Loucy (cell line): ENCODE measurements around the gene CDHR1.

Experiments
- H2AFZ ChIP-seq: fragments of 200-600 bp; sonication (generic); 2 replicates; pipeline ENCODE4 v1.6.0; 2016; ENCODE audit warnings: antibody characterized with exemption, mild to moderate bottlenecking, low read length, moderate library complexity
- H3F3A ChIP-seq: fragments of 200-600 bp; 2 replicates; pipeline ENCODE4 v1.6.0; 2016; ENCODE audit warnings: antibody characterized with exemption, low read depth, mild to moderate bottlenecking
- H3K27me3 ChIP-seq: fragments of 200-600 bp; sonication (generic); 2 replicates; pipeline ENCODE4 v1.6.1; 2014; ENCODE audit warnings: low read length, mild to moderate bottlenecking; ENCODE audit not compliant: insufficient read depth, poor library complexity, severe bottlenecking
- H3K36me3 ChIP-seq: fragments of 200-600 bp; sonication (generic); 2 replicates; pipeline ENCODE4 v1.6.1; 2016; ENCODE audit warnings: low read length; ENCODE audit not compliant: insufficient read depth
- H3K4me1 ChIP-seq: fragments of 200-600 bp; sonication (generic); 2 replicates; pipeline ENCODE4 v1.5.1; 2014; ENCODE audit warnings: low read length, mild to moderate bottlenecking; ENCODE audit not compliant: insufficient read depth, poor library complexity, severe bottlenecking
- H3K4me2 ChIP-seq: fragments of 200-600 bp; sonication (generic); 2 replicates; pipeline ENCODE4 v1.6.0; 2014; ENCODE audit warnings: antibody characterized with exemption, low read length, low read depth, mild to moderate bottlenecking; ENCODE audit not compliant: poor library complexity, severe bottlenecking
- H3K4me3 ChIP-seq: fragments of 200-600 bp; sonication (generic); 2 replicates; pipeline ENCODE4 v1.5.1; 2014; ENCODE audit warnings: low read length, mild to moderate bottlenecking, mixed read lengths; ENCODE audit not compliant: poor library complexity, severe bottlenecking
- H3K79me2 ChIP-seq: fragments of 200-600 bp; sonication (generic); 2 replicates; pipeline ENCODE4 v1.6.1; 2014; ENCODE audit warnings: low read length; ENCODE audit not compliant: insufficient read depth
- H3K9ac ChIP-seq: fragments of 200-600 bp; sonication (generic); 2 replicates; pipeline ENCODE4 v1.6.0; 2014; ENCODE audit warnings: mild to moderate bottlenecking, low read depth, low read length, moderate library complexity; ENCODE audit not compliant: poor library complexity, severe bottlenecking
- H3K9me2 ChIP-seq: fragments of 200-600 bp; sonication (generic); replicated peaks from 2 replicates; pipeline ENCODE4 v1.6.1; 2016; ENCODE audit warnings: low read depth, low read length, mixed read lengths
- H3K9me3 ChIP-seq: fragments of 200-600 bp; sonication (generic); 2 replicates; pipeline ENCODE4 v1.6.1; 2014; ENCODE audit warnings: mild to moderate bottlenecking, antibody characterized with exemption, low read length, low read depth; ENCODE audit not compliant: insufficient read depth
- H4K20me1 ChIP-seq: fragments of 200-600 bp; sonication (generic); 2 replicates; pipeline ENCODE4 v1.6.0; 2014; ENCODE audit warnings: antibody characterized with exemption, low read length, mild to moderate bottlenecking; ENCODE audit not compliant: insufficient read depth, poor library complexity, severe bottlenecking
- EZH2phosphoT487 ChIP-seq: fragments of 200-600 bp; IDR thresholded peaks from 2 replicates; pipeline ENCODE4 v1.6.1; 2018; ENCODE audit warnings: antibody characterized with exemption, mild to moderate bottlenecking, moderate library complexity, borderline replicate concordance
- TF ChIP-seq, protein P1 (sequence below): fragments of 200-600 bp; sonication (generic); conservative IDR thresholded peaks from 2 replicates; pipeline ENCODE4 v1.5.1; 2014; ENCODE audit warnings: mild to moderate bottlenecking, antibody characterized with exemption, low read length

The CDHR1 gene

GRCh38 chr10:84212014-84212413 is 17.7 kb downstream of the CDHR1 start:
- Histone ChIP-seq H3F3A (no peaks in the 10 kb centered on the region), H3K4me2 (no peak overlapping the region), H3K27me3 (no peaks in the 10 kb centered on the region), H3K4me1 (no peaks in the 10 kb centered on the region), H3K9me3 (no peaks in the 10 kb centered on the region), H3K36me3 (no peaks in the 10 kb centered on the region), H2AFZ (no peak overlapping the region), H3K9ac (no peak overlapping the region), H4K20me1 (no peaks in the 10 kb centered on the region), H3K79me2 (no peaks in the 10 kb centered on the region), H3K4me3 (no peak overlapping the region), H3K9me2 (no peaks in the 10 kb centered on the region)
- no peak for TF ChIP-seq EZH2phosphoT487
- TF ChIP-seq, protein P1, sequence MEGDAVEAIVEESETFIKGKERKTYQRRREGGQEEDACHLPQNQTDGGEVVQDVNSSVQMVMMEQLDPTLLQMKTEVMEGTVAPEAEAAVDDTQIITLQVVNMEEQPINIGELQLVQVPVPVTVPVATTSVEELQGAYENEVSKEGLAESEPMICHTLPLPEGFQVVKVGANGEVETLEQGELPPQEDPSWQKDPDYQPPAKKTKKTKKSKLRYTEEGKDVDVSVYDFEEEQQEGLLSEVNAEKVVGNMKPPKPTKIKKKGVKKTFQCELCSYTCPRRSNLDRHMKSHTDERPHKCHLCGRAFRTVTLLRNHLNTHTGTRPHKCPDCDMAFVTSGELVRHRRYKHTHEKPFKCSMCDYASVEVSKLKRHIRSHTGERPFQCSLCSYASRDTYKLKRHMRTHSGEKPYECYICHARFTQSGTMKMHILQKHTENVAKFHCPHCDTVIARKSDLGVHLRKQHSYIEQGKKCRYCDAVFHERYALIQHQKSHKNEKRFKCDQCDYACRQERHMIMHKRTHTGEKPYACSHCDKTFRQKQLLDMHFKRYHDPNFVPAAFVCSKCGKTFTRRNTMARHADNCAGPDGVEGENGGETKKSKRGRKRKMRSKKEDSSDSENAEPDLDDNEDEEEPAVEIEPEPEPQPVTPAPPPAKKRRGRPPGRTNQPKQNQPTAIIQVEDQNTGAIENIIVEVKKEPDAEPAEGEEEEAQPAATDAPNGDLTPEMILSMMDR, result no peak

- H3F3A ChIP-seq, result no peaks in the 10 kb centered on the region
- no peaks in the 10 kb centered on the region for H3K79me2 ChIP-seq
- no peak overlapping the region for H3K9ac ChIP-seq
- H3K4me1 ChIP-seq, result no peaks in the 10 kb centered on the region
- no peaks in the 10 kb centered on the region for H3K9me3 ChIP-seq
- no peaks in the 10 kb centered on the region for H3K9me2 ChIP-seq
- TF ChIP-seq, protein P1, result no peak
- no peak for TF ChIP-seq EZH2phosphoT487
- no peaks in the 10 kb centered on the region for H4K20me1 ChIP-seq
- no peaks in the 10 kb centered on the region for H3K27me3 ChIP-seq
- no peak overlapping the region for H3K4me2 ChIP-seq
- no peaks in the 10 kb centered on the region for H3K36me3 ChIP-seq
- no peak overlapping the region for H3K4me3 ChIP-seq
- no peak overlapping the region for H2AFZ ChIP-seq
These were observed 18.7 kb downstream of the CDHR1 start for GRCh38 chr10:84213076-84213475.

GRCh38 chr10:84214046-84214572 is 19.8 kb downstream of the CDHR1 start:
- TF ChIP-seq, protein P1, result no peak
- TF ChIP-seq EZH2phosphoT487, result no peak
- H4K20me1 ChIP-seq, result no peaks in the 10 kb centered on the region
- H3K36me3 ChIP-seq, result no peaks in the 10 kb centered on the region
- no peak overlapping the region for H2AFZ ChIP-seq
- H3K4me3 ChIP-seq, result no peak overlapping the region
- no peaks in the 10 kb centered on the region for H3K4me1 ChIP-seq
- H3K9me2 ChIP-seq, result no peaks in the 10 kb centered on the region
- no peaks in the 10 kb centered on the region for H3F3A ChIP-seq
- H3K9ac ChIP-seq, result no peak overlapping the region
- no peaks in the 10 kb centered on the region for H3K9me3 ChIP-seq
- H3K4me2 ChIP-seq, result no peak overlapping the region
- no peaks in the 10 kb centered on the region for H3K27me3 ChIP-seq
- H3K79me2 ChIP-seq, result no peaks in the 10 kb centered on the region
